NB4 (cell line): ENCODE measurements around the gene FBXO39.

Experiments used
- DNase-seq: peaks from one replicate; pipeline ENCODE4 v3.0.0; 2010; ENCODE audit warnings: low read depth
- H3K4me3 ChIP-seq: one replicate; pipeline ENCODE4 v1.5.1; 2011; ENCODE audit warnings: mild to moderate bottlenecking, low read depth, low read length, moderate library complexity
- MYC ChIP-seq: IDR thresholded peaks from 2 replicates; pipeline ENCODE4 v1.6.1; 2011; ENCODE audit warnings: low read depth, low read length
- POLR2A ChIP-seq: IDR thresholded peaks from 2 replicates; pipeline ENCODE4 v1.6.1; 2011; ENCODE audit warnings: mild to moderate bottlenecking; ENCODE audit not compliant: insufficient read length; ENCODE audit errors: extremely low read depth
- TF ChIP-seq, protein P1 (sequence below): IDR thresholded peaks from 2 replicates; pipeline ENCODE4 v1.6.1; 2011; ENCODE audit warnings: low read depth, low read length
- TF ChIP-seq, protein P2 (sequence below): IDR thresholded peaks from one replicate; pipeline ENCODE4 v1.5.1; 2012; ENCODE audit warnings: low read depth, low read length

The FBXO39 gene

DNA sequence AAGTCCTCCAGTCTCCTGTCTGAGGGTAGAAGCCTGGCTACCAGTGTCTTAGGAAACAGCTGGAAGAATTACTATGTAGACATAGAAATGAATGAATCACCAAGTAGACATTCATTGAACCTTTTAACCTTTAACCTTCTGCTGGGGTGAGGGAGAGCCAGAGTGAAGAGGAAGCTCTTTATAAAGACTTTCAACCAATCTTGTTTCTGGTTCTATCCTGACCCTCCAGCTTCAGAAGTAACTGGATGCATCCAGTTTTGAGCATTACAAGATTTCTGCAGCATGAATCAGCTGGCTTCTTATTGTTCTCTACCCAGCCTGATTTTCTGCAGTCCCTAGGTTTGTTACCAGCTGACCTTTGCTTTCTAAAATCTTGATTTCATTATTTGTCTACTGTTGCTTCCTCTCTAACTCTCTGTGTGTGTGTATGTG is 47.0 kb downstream of the FBXO39 start:
- TF ChIP-seq POLR2A (no peak), MYC (no peak)
- TF ChIP-seq, protein P1, sequence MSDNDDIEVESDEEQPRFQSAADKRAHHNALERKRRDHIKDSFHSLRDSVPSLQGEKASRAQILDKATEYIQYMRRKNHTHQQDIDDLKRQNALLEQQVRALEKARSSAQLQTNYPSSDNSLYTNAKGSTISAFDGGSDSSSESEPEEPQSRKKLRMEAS = no peak
- TF ChIP-seq, protein P2, sequence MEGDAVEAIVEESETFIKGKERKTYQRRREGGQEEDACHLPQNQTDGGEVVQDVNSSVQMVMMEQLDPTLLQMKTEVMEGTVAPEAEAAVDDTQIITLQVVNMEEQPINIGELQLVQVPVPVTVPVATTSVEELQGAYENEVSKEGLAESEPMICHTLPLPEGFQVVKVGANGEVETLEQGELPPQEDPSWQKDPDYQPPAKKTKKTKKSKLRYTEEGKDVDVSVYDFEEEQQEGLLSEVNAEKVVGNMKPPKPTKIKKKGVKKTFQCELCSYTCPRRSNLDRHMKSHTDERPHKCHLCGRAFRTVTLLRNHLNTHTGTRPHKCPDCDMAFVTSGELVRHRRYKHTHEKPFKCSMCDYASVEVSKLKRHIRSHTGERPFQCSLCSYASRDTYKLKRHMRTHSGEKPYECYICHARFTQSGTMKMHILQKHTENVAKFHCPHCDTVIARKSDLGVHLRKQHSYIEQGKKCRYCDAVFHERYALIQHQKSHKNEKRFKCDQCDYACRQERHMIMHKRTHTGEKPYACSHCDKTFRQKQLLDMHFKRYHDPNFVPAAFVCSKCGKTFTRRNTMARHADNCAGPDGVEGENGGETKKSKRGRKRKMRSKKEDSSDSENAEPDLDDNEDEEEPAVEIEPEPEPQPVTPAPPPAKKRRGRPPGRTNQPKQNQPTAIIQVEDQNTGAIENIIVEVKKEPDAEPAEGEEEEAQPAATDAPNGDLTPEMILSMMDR = no peak
- H3K4me3 ChIP-seq = no peak overlapping the region
- peak; percentile 13 for DNase-seq

DNA sequence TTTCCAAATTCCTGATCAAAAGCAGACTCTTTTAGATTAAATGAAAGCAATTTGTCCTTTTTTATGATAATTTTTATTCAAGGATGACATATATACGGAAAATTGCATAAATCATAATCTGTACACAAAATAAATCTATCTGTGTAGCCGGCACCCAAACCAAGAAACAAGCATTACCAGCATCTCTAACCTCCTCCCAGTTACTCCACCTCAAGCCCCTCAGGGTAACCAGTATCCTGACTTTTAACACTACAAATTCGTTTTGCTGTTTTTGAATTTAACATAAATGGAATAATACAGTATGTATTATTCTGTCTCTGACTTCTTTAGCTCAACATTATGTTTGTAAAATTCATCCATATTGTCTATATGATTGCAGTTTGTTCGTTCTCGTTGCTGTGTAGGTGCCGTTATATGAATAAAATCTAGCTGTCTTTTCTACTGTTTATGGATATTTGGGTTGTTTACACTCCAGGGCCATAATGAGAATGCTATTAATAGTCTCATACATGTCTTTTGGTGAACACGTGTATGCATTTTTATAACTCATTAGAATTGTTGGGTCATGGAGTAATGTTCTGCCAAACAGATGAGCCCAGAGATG is 54.5 kb downstream of the FBXO39 start:
- H3K4me3 ChIP-seq = no peak overlapping the region
- no peak for DNase-seq
- no peak for TF ChIP-seq MYC
- TF ChIP-seq, protein P2 = no peak
- TF ChIP-seq, protein P1 = no peak
- TF ChIP-seq POLR2A = no peak

DNA sequence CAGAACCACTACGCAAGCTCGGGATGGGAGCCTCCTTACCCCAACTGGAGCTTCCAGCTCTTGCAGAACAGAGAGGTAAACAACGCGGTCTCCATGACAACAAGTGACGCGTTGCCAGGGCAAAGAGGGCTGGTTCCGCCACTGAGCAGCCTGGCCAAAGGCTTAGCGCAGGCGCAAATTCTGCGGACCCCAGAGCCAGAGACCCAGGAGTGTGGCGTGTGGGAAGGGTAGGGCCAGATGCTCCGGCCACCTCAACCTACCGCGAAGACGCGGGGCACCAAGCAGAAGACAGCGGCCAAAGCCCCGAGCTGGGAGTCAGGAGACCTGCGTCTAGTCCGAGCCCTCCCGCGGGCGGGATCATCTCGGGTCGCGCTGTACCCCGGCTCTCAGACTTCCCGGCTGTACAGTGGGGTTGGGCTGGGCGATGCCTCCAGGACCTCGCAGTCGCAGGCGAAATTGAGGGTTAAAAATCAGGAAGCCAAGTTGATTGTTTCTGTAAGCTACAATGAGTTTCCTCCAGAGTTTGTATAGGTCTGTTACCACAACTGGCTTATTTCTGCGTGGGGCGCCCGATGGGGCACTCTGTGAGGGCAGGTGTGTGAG is 55.7 kb downstream of the FBXO39 start, which contains the start of gene TEKT1:
TEKT1 (minus strand) TSS at position 69 of the 603 bp plus-strand sequence. CDS start 1,353 bp downstream, outside the sequence.
- peak within 1 kb of the TSS; percentile 40 for H3K4me3 ChIP-seq
- DNase-seq = peak; percentile 70
- TF ChIP-seq MYC = no peak
- TF ChIP-seq POLR2A = no peak
- TF ChIP-seq, protein P2 = no peak
- TF ChIP-seq, protein P1 = no peak
